ENCODE data around the gene GTF3C1. TPM values are rescaled to one million over a fixed set of nuclear protein-coding genes. Genes with fewer than 3 reads are reported as not detected.

GTF3C1 gene
- total and polyA plus RNA-seq, 2 of the 8 experiments (the other 6 are each of a cell fraction or from before 2014, with no cell fraction given) = 89.3 to 126 TPM

DNA sequence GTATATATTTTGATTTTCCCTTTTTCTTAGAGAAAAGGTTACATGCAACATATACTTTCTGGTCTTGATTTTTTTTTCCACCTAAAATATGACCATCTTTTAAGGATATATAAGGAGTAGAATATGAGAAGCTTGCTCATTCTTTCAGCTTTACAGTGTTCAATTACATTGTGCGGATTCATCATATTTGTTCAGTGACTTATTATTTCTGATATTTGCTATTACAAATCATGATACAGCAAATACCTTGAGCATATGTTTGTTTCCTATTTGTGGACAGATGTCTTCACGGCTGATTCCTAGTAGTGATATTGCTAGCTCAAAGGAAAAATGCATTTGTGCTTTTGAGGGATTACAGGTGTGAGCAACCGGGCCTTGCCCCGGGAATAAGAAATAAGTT is 18.4 kb upstream of the GTF3C1 start:
- POLR2A ChIA-PET (ENCODE audit: partially characterized antibody) = interaction anchor here (0.9 kb wide), 1 partner anchor 8 kb away, joined by 3 read pairs; no protein-coding TSS in a partner anchor
- TF ChIP-seq NANOG (IDR thresholded peaks at IDR 0.05; ENCODE audit: insufficient read depth, low read depth, low read length, poor library complexity, severe bottlenecking) = no peak
- TF ChIP-seq, protein P1, sequence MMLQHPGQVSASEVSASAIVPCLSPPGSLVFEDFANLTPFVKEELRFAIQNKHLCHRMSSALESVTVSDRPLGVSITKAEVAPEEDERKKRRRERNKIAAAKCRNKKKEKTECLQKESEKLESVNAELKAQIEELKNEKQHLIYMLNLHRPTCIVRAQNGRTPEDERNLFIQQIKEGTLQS (IDR thresholded peaks at IDR 0.05; ENCODE audit: insufficient read depth, low read depth, low read length) = no peak
- TF ChIP-seq CHD1 (IDR thresholded peaks at IDR 0.05; ENCODE audit: low read depth, low read length) = no peak
- TF ChIP-seq RAD21 (IDR thresholded peaks at IDR 0.05 in 1 of 2, conservative IDR thresholded peaks at IDR 0.05 in 1 of 2; ENCODE audit: low read depth in 2 of 2, low read length in 2 of 2) = no peak
- no peak for TF ChIP-seq POU5F1 (IDR thresholded peaks at IDR 0.05; ENCODE audit: low read depth, low read length)
- TF ChIP-seq RXRA (IDR thresholded peaks at IDR 0.05; ENCODE audit: insufficient read depth, low read depth, low read length) = no peak
- no peak for TF ChIP-seq KDM5A (IDR thresholded peaks at IDR 0.05; ENCODE audit: low read length)
- TF ChIP-seq JUN (IDR thresholded peaks at IDR 0.05; ENCODE audit: low read depth, low read length) = no peak

More for the DNA sequence above, 18.4 kb upstream of the GTF3C1 start:
- Histone ChIP-seq H3K4me2 (ENCODE audit: insufficient read depth in 1 of 2, low read depth in 2 of 2, low read length in 2 of 2) (no peak overlapping the region), H2BK12ac (ENCODE audit: low read depth, low read length) (no peak overlapping the region), H2AFZ (ENCODE audit: low read length) (no peak overlapping the region), H3K4me3 (ENCODE audit: extremely low read depth in 1 of 4, insufficient read depth in 2 of 4, low read depth in 3 of 4, low read length in 4 of 4) (no peak overlapping the region), H3K4me1 (replicated peaks in 1 of 4; ENCODE audit: control insufficient read depth in 3 of 4, insufficient read depth in 4 of 4, low read length in 3 of 4) (peaks cover 0 to 2% (median 0%) of the 10 kb centered on the region in 4 experiments; a peak in 1 of 7 replicates), H2BK15ac (ENCODE audit: low read length) (no peak overlapping the region), H3K36me3 (ENCODE audit: control insufficient read depth in 2 of 4, insufficient read depth in 4 of 4, low read length in 3 of 4) (no peaks in the 10 kb centered on the region), H4K91ac (replicated peaks; ENCODE audit: insufficient read length, low read length) (no peak overlapping the region), H3K4ac (replicated peaks; ENCODE audit: insufficient read length, low read depth, low read length) (no peak overlapping the region), H3K56ac (replicated peaks; ENCODE audit: insufficient read length, low read depth, low read length) (no peak overlapping the region), H4K5ac (ENCODE audit: insufficient read length, low read depth, low read length) (no peak overlapping the region), H3K9me3 (ENCODE audit: insufficient read depth in 2 of 2, low read depth in 1 of 2, low read length in 1 of 2) (no peaks in the 10 kb centered on the region), H3K18ac (ENCODE audit: extremely low read depth, low read length) (no peak overlapping the region), H4K8ac (ENCODE audit: extremely low read depth, insufficient read depth, low read length) (no peak overlapping the region), H3K14ac (ENCODE audit: insufficient read length) (no peak overlapping the region), H3K79me1 (ENCODE audit: low read depth, low read length) (no peaks in the 10 kb centered on the region; the same call in 1 of the 2 replicates), H3K27ac (ENCODE audit: low read depth, low read length) (no peak overlapping the region), H2BK120ac (replicated peaks; ENCODE audit: low read depth, low read length) (no peak overlapping the region), H2AK5ac (ENCODE audit: low read depth, low read length) (no peak overlapping the region), H4K20me1 (replicated peaks in 1 of 2; ENCODE audit: control insufficient read depth in 1 of 2, insufficient read depth in 2 of 2, low read length in 2 of 2) (peaks cover 1 to 2% of the 10 kb centered on the region in 2 experiments), H2BK5ac (ENCODE audit: low read depth, low read length) (no peak overlapping the region), H3K9ac (replicated peaks in 1 of 4; ENCODE audit: extremely low read depth in 1 of 4, low read depth in 3 of 4, low read length in 3 of 4) (no peak overlapping the region), H3K23me2 (ENCODE audit: low read depth, low read length) (no peaks in the 10 kb centered on the region; the same call in 1 of the 2 replicates), H3K23ac (ENCODE audit: insufficient read length) (no peak overlapping the region), H2BK20ac (ENCODE audit: low read length) (no peak overlapping the region), H3K79me2 (ENCODE audit: control insufficient read depth in 1 of 2, insufficient read depth in 2 of 2, low read length in 2 of 2) (no peaks in the 10 kb centered on the region), H3K27me3 (replicated peaks in 1 of 4; ENCODE audit: control insufficient read depth in 3 of 4, extremely low read depth in 1 of 4, insufficient read depth in 3 of 4, low read length in 3 of 4) (no peaks in the 10 kb centered on the region)
- DNase-seq (ENCODE audit: low read depth in 1 of 2, low spot score in 2 of 2) = no peak
- 90% methylated on average over 4 of the region's 4 CpGs; no CpG with 5 or more reads in 1 of the 2 experiments for WGBS, 2 experiments (ENCODE audit: extremely low coverage in 1 of 2, insufficient coverage in 1 of 2, insufficient read length in 1 of 2, insufficient replicate concordance in 2 of 2, low coverage in 1 of 2, low lambda C conversion rate in 2 of 2, missing lambda C conversion rate in 1 of 2)
- CTCF ChIA-PET (ENCODE audit: partially characterized antibody) = interaction anchor here (0.6 to 1.0 kb wide), 2 partner anchors 8 to 749 kb away, joined by 3 read pairs; no protein-coding TSS in a partner anchor
- no peak for FAIRE-seq
